Measurements from ENCODE around the gene CD44. TPM values are rescaled to one million over a fixed set of nuclear protein-coding genes. Genes with fewer than 3 reads are reported as not detected.

The CD44 gene
- total and polyA plus RNA-seq, 4 donors = 4.1 to 26.9 (median 14.6) TPM

- Histone ChIP-seq H3K36me3 (ENCODE audit: control insufficient read depth in 4 of 4, insufficient read depth in 3 of 4, low read depth in 1 of 4, low read length in 3 of 4) (no peaks in the 10 kb centered on the region), H3K9ac (ENCODE audit: low read depth in 1 of 2, low read length in 2 of 2) (no peak overlapping the region), H3K9me3 (ENCODE audit: control insufficient read depth in 4 of 4, low read length in 3 of 4) (peaks cover 0 to 2% (median 0%) of the 10 kb centered on the region in 4 donors), H3K27ac (ENCODE audit: low read depth in 1 of 2, low read length in 2 of 2) (no peak overlapping the region), H3K4me3 (ENCODE audit: low read depth in 1 of 3, low read length in 3 of 3) (no peak overlapping the region), H3K4me1 (ENCODE audit: control insufficient read depth in 4 of 4, insufficient read depth in 4 of 4, low read length in 3 of 4) (peaks cover 0 to under 1% (median 0%) of the 10 kb centered on the region in 4 donors), H3K27me3 (ENCODE audit: control insufficient read depth in 4 of 4, insufficient read depth in 4 of 4, low read length in 3 of 4) (no peaks in the 10 kb centered on the region)
- DNase-seq (ENCODE audit: low spot score) = no peak
- 92% methylated on average over 5 of the region's 5 CpGs for WGBS
- TF ChIP-seq RXRA (IDR thresholded peaks at IDR 0.05) (no peak), FOXA1 (IDR thresholded peaks at IDR 0.05) (no peak), SP1 (IDR thresholded peaks at IDR 0.05) (no peak), ATF3 (IDR thresholded peaks at IDR 0.05) (no peak), FOXA2 (IDR thresholded peaks at IDR 0.05) (no peak), GABPA (IDR thresholded peaks at IDR 0.05 in 1 of 2, conservative IDR thresholded peaks at IDR 0.05 in 1 of 2) (no peak), JUND (IDR thresholded peaks at IDR 0.05) (no peak), CTCF (IDR thresholded peaks at IDR 0.05; ENCODE audit: low read depth, low read length, missing input control) (no peak), NR2F2 (IDR thresholded peaks at IDR 0.05) (no peak), YY1 (IDR thresholded peaks at IDR 0.05) (no peak), HNF4G (IDR thresholded peaks at IDR 0.05) (no peak), HNF4A (conservative IDR thresholded peaks at IDR 0.05) (no peak), EGR1 (IDR thresholded peaks at IDR 0.05; ENCODE audit: low read depth in 2 of 2) (no peak), RAD21 (IDR thresholded peaks at IDR 0.05) (no peak)
- TF ChIP-seq, protein P1, sequence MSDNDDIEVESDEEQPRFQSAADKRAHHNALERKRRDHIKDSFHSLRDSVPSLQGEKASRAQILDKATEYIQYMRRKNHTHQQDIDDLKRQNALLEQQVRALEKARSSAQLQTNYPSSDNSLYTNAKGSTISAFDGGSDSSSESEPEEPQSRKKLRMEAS (IDR thresholded peaks at IDR 0.05) = no peak
- TF ChIP-seq, protein P2, sequence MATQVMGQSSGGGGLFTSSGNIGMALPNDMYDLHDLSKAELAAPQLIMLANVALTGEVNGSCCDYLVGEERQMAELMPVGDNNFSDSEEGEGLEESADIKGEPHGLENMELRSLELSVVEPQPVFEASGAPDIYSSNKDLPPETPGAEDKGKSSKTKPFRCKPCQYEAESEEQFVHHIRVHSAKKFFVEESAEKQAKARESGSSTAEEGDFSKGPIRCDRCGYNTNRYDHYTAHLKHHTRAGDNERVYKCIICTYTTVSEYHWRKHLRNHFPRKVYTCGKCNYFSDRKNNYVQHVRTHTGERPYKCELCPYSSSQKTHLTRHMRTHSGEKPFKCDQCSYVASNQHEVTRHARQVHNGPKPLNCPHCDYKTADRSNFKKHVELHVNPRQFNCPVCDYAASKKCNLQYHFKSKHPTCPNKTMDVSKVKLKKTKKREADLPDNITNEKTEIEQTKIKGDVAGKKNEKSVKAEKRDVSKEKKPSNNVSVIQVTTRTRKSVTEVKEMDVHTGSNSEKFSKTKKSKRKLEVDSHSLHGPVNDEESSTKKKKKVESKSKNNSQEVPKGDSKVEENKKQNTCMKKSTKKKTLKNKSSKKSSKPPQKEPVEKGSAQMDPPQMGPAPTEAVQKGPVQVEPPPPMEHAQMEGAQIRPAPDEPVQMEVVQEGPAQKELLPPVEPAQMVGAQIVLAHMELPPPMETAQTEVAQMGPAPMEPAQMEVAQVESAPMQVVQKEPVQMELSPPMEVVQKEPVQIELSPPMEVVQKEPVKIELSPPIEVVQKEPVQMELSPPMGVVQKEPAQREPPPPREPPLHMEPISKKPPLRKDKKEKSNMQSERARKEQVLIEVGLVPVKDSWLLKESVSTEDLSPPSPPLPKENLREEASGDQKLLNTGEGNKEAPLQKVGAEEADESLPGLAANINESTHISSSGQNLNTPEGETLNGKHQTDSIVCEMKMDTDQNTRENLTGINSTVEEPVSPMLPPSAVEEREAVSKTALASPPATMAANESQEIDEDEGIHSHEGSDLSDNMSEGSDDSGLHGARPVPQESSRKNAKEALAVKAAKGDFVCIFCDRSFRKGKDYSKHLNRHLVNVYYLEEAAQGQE (IDR thresholded peaks at IDR 0.05) = no peak
These were observed 9.3 kb downstream of the CD44 start for GRCh38 chr11:35148163-35148837.

GRCh38 chr11:35150454-35150853 is 11.5 kb downstream of the CD44 start:
- peaks cover 0 to 2% (median 0%) of the 10 kb centered on the region in 4 donors for H3K9me3 ChIP-seq (ENCODE audit: control insufficient read depth in 4 of 4, low read length in 3 of 4)
- DNase-seq (ENCODE audit: low spot score) = no peak
- TF ChIP-seq NR2F2 (IDR thresholded peaks at IDR 0.05) (no peak), TAF1 (conservative IDR thresholded peaks at IDR 0.05) (no peak), RAD21 (IDR thresholded peaks at IDR 0.05) (no peak), FOXA1 (IDR thresholded peaks at IDR 0.05) (no peak), HNF4G (IDR thresholded peaks at IDR 0.05) (no peak), ATF3 (IDR thresholded peaks at IDR 0.05) (no peak), SP1 (IDR thresholded peaks at IDR 0.05) (no peak), RXRA (IDR thresholded peaks at IDR 0.05) (no peak), YY1 (IDR thresholded peaks at IDR 0.05) (no peak), JUND (IDR thresholded peaks at IDR 0.05) (no peak), CTCF (IDR thresholded peaks at IDR 0.05; ENCODE audit: low read depth, low read length, missing input control) (no peak), GABPA (IDR thresholded peaks at IDR 0.05 in 1 of 2, conservative IDR thresholded peaks at IDR 0.05 in 1 of 2) (no peak), EGR1 (IDR thresholded peaks at IDR 0.05; ENCODE audit: low read depth in 2 of 2) (no peak)
- TF ChIP-seq, protein P2 (IDR thresholded peaks at IDR 0.05) = no peak
- TF ChIP-seq, protein P1 (IDR thresholded peaks at IDR 0.05) = no peak
- H3K27me3 ChIP-seq (ENCODE audit: control insufficient read depth in 4 of 4, insufficient read depth in 4 of 4, low read length in 3 of 4) = no peaks in the 10 kb centered on the region
- H3K36me3 ChIP-seq (ENCODE audit: control insufficient read depth in 4 of 4, insufficient read depth in 3 of 4, low read depth in 1 of 4, low read length in 3 of 4) = no peaks in the 10 kb centered on the region
- H3K4me1 ChIP-seq (ENCODE audit: control insufficient read depth in 4 of 4, insufficient read depth in 4 of 4, low read length in 3 of 4) = no peaks in the 10 kb centered on the region
- H3K27ac ChIP-seq (ENCODE audit: low read depth in 1 of 2, low read length in 2 of 2) = no peak overlapping the region
- H3K4me3 ChIP-seq (ENCODE audit: low read depth in 1 of 3, low read length in 3 of 3) = no peak overlapping the region
- no peak overlapping the region for H3K9ac ChIP-seq (ENCODE audit: low read depth in 1 of 2, low read length in 2 of 2)
- 82% methylated on average over 3 of the region's 3 CpGs for WGBS
